Measurements from ENCODE around the gene KIAA0513.

The KIAA0513 gene

DNA sequence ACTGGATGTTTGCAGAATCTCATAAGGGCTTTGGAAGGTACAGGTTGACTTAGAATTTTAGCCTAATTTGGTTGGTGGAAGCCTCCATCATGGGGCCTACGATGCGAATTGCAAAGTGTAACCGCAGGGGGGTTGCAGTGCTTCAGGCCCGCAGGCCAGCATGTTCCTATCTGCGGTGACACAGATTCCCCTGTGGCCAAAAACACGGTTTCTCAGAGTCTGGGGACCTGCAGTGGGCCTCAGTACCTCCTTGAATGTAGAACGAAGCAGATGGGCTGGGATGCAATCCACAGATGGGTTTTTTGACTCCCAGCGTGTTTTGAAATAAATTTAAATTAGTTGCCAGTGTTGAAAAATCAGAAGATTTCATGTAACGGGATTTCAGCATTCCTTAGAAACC lies 34.7 kb downstream of the KIAA0513 start:
- H3K4me3 ChIP-seq (replicated peaks; ENCODE audit: low read depth, low read length), result no peak overlapping the region
- no peak for DNase-seq (ENCODE audit: low read depth)
- TF ChIP-seq, protein P1, sequence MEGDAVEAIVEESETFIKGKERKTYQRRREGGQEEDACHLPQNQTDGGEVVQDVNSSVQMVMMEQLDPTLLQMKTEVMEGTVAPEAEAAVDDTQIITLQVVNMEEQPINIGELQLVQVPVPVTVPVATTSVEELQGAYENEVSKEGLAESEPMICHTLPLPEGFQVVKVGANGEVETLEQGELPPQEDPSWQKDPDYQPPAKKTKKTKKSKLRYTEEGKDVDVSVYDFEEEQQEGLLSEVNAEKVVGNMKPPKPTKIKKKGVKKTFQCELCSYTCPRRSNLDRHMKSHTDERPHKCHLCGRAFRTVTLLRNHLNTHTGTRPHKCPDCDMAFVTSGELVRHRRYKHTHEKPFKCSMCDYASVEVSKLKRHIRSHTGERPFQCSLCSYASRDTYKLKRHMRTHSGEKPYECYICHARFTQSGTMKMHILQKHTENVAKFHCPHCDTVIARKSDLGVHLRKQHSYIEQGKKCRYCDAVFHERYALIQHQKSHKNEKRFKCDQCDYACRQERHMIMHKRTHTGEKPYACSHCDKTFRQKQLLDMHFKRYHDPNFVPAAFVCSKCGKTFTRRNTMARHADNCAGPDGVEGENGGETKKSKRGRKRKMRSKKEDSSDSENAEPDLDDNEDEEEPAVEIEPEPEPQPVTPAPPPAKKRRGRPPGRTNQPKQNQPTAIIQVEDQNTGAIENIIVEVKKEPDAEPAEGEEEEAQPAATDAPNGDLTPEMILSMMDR (IDR thresholded peaks at IDR 0.05; ENCODE audit: low read length, missing control alignments), result no peak

DNA sequence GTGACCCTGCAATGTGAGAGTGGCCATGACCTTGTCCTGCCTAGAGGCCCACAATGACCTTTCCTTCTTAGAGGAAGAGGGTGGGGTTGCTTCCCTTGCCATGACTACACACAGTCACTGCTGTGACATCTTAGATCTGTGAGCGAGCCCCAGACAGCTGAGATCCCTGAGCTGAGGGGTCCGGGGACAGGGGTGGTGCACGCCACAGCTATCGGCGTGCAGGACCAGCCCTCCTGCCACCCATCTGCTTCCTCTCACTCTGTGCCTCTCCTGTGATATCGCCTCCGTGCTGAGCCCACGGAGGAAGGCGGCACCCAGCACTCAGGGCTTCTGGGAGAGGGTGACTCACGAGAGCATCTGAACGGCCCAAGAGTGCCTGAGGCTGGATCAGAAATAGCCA lies 35.2 kb downstream of the KIAA0513 start:
- TF ChIP-seq, protein P1 (IDR thresholded peaks at IDR 0.05; ENCODE audit: low read length, missing control alignments), result no peak
- DNase-seq (ENCODE audit: low read depth), result no peak
- no peak overlapping the region for H3K4me3 ChIP-seq (replicated peaks; ENCODE audit: low read depth, low read length)

- no peak for DNase-seq (ENCODE audit: low read depth)
- H3K4me3 ChIP-seq (replicated peaks; ENCODE audit: low read depth, low read length), result no peak overlapping the region
- TF ChIP-seq, protein P1 (IDR thresholded peaks at IDR 0.05; ENCODE audit: low read length, missing control alignments), result no peak
Measured at GRCh38 chr16:85064186-85064585, 36.6 kb downstream of the KIAA0513 start.

DNA sequence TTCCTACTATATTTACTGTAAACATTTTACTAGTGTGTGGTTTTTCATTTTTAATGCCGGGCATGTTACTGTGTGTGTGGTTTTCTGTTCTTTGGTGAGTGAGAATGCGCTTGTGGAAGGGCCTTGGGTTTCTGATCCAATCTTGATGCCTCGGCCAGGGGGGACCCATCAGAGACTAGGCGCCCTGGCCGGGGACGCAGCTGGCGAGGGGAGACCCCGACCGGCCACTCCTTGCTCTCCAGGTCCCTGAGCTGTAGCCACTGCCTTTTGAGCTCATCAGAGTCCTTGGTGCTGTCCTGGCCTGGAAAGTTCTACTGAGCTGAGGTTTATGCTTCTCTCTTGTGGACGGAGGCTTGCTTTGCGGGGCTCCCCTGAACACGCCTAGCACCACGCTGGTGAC lies 37.5 kb downstream of the KIAA0513 start:
- TF ChIP-seq, protein P1 (IDR thresholded peaks at IDR 0.05; ENCODE audit: low read length, missing control alignments), result no peak
- DNase-seq (ENCODE audit: low read depth), result no peak
- no peak overlapping the region for H3K4me3 ChIP-seq (replicated peaks; ENCODE audit: low read depth, low read length)

- TF ChIP-seq, protein P1 (IDR thresholded peaks at IDR 0.05; ENCODE audit: low read length, missing control alignments), result no peak
- no peak overlapping the region for H3K4me3 ChIP-seq (replicated peaks; ENCODE audit: low read depth, low read length)
- DNase-seq (ENCODE audit: low read depth), result no peak
Measured at GRCh38 chr16:85066346-85066885, 38.8 kb downstream of the KIAA0513 start.

DNA sequence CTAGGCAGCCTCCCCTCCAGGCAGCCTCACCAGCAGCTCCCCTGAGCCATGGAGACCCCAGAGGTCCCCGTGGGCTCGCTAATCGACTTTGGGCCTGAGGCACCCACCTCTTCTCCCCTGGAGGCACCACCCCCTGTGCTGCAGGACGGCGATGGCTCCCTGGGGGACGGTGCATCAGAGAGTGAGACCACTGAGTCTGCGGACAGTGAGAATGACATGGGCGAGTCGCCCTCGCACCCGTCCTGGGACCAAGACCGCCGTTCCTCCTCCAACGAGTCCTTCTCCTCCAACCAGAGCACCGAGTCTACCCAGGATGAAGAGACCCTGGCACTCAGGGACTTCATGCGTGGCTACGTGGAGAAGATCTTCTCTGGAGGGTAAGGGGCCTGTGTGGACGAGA lies 39.4 kb downstream of the KIAA0513 start:
- no peak overlapping the region for H3K4me3 ChIP-seq (replicated peaks; ENCODE audit: low read depth, low read length)
- TF ChIP-seq, protein P1 (IDR thresholded peaks at IDR 0.05; ENCODE audit: low read length, missing control alignments), result no peak
- DNase-seq (ENCODE audit: low read depth), result no peak

DNA sequence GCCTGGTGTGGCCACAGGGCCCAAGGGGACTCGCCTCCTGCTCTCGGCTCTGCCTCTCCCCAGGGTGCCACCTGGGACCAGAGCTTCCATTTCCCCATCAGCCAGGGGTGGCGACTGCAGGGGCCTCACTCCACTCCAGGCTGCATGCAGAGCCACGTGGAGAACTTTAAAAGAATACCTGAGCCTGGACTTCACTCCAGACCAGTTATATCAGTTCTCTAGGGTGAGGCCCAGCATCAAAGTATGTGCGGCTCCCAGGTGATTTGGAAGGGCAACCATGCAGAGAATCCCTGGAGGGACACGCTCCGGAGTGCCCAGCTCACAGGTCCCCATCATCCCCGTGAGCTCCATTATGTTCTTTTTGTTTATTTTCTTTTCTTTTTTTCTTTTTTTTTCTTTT lies 39.8 kb downstream of the KIAA0513 start:
- H3K4me3 ChIP-seq (replicated peaks; ENCODE audit: low read depth, low read length), result no peak overlapping the region
- TF ChIP-seq, protein P1 (IDR thresholded peaks at IDR 0.05; ENCODE audit: low read length, missing control alignments), result no peak
- no peak for DNase-seq (ENCODE audit: low read depth)

All from fibroblast of pulmonary artery (primary cell).